LNCAP (cell line): Measurements from ENCODE around the gene FCGR2B.

Source experiments
- TF ChIP-seq, protein P1 (sequence below): fragments of 450-650 bp; IDR thresholded peaks from 2 replicates; pipeline ENCODE4 v1.5.1; 2017; ENCODE audit warnings: mild to moderate bottlenecking

Gene FCGR2B

DNA sequence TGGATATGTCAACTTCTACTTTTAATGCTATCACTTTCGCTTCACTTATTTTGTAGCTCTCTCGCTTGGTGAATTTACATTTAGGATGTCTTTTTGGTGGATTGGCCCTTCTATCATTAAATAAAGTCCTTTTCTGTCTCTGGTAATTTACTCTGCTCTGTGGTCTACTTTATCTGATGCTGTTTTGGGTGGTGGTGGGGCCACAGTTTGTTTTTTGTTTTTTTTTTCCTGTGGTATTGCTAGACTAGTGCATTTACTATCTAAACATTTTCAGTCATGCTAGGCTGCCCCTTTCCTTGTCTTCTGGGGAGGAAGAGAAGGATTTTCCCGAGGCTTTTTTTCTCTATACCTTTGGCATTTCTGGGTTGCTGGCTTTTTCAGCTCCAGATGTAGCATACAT is 26.0 kb downstream of the FCGR2B start:
- TF ChIP-seq, protein P1, sequence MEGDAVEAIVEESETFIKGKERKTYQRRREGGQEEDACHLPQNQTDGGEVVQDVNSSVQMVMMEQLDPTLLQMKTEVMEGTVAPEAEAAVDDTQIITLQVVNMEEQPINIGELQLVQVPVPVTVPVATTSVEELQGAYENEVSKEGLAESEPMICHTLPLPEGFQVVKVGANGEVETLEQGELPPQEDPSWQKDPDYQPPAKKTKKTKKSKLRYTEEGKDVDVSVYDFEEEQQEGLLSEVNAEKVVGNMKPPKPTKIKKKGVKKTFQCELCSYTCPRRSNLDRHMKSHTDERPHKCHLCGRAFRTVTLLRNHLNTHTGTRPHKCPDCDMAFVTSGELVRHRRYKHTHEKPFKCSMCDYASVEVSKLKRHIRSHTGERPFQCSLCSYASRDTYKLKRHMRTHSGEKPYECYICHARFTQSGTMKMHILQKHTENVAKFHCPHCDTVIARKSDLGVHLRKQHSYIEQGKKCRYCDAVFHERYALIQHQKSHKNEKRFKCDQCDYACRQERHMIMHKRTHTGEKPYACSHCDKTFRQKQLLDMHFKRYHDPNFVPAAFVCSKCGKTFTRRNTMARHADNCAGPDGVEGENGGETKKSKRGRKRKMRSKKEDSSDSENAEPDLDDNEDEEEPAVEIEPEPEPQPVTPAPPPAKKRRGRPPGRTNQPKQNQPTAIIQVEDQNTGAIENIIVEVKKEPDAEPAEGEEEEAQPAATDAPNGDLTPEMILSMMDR = no peak

DNA sequence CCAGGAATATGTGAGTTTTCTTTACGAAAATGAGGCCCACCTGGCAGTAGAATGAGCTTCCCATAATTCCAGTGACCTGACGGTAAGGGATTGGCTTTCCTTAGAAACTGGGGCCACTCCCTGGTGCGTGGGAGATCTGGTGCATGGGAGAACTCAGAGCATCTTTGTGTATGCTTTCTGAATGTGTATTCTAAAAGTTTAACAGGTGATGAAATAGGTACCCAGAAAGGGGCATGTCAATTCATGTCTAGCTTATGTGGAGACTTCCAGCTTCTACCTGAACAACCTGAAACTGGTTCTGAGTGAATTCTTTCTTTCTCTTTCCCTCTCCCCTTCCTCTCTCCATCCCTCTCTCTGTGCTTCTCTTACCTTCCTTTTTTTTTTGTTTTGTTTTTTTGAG is 28.9 kb downstream of the FCGR2B start:
- TF ChIP-seq, protein P1 = no peak

DNA sequence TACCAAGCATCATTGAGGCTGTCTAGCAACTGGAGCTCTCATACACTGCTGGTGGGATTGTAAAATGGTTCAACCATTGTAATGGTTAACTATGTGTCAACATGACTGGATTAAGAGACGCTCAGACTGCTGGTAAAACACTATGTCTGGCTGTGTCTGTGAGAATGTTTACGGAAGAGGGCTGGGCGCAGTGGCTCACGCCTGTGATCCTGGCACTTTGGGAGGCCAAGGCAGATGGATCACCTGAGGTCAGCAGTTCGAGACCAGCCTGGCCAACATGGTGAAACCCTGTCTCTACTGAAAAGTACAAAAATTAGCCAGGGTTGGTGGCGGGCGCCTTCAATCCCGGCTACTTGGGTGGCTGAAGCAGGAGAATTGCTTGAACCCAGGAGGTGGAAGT is 39.3 kb downstream of the FCGR2B start:
- TF ChIP-seq, protein P1 = no peak

DNA sequence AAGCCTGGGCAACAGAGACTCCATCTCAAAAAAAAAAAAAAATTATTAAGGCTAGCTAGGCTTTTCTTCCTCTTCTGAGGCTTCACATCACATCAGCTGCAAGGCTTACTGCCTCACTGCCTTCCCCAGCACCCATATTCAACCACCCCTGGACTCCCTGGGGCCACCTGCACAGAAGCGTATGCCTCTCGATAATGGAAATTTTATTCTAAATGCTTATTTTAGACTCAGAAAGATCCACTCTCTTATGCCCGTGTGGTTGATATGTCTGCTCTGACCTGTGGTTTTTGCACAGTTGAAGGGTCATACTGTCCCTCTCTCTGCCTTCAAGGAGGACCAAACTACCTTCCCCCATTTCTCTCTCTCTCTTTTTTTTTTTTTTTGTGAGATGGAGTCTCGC is 42.6 kb downstream of the FCGR2B start:
- TF ChIP-seq, protein P1 = no peak

DNA sequence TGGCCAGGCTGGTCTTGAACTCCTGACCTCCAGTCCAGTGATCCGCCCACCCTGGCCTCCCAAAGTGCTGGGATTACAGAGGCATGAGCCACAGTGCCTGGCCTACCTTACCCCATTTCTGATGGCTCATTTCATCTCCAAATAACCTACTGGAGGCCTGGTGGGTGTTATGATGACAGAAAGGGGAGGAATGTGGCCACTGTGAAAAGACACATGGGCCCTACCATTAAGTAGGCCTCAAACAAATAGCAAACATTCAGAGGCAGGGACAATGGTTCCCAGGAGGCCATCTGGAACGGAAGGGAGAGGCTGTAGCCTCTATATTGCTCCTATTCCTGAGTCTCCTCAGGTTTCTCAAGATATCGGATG is 43.2 kb downstream of the FCGR2B start:
- TF ChIP-seq, protein P1 = no peak

DNA sequence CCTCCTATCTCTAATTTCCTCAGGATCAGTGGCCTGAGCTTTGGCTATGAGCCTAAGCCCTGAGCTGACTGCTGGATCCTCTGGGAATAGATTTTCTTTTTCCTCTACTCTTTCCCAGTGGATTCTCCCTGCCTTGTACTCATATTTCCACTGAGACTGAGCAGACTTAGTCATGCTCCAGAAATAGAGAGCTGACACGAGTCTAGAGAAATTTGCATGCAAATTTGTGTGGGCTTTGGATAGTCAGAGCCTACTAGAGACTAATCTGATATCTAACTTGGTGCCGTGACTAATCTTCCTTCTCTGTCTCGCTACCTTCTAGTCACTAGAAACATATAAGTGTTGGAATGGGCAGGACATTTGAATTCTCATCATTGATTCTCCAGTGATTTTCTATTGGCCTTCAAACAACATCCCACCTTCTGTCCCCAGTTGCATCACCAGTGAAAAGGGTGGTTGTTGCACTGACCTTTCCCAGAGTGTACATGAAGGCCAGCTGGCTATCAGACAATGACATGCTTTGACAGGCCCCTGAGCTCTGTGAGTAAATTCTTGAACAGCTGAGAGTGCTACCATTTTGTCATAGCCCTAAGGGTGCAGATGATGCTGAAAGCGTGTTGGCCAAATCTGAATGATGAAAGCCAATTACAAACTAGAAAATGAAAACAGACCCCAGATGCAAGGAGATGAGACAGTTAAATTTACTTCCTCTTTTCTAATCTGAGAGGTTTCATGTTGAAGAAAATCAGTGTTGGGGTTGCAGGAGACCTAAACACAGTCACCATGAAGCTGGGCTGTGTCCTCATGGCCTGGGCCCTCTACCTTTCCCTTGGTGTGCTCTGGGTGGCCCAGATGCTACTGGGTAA is 43.8 kb downstream of the FCGR2B start, which contains the start of gene FCRLA:
TSS of gene FCRLA (plus strand) at position 748 of the 866 bp plus-strand sequence. CDS start at position 784, 36 bp downstream.
- TF ChIP-seq, protein P1 = no peak

DNA sequence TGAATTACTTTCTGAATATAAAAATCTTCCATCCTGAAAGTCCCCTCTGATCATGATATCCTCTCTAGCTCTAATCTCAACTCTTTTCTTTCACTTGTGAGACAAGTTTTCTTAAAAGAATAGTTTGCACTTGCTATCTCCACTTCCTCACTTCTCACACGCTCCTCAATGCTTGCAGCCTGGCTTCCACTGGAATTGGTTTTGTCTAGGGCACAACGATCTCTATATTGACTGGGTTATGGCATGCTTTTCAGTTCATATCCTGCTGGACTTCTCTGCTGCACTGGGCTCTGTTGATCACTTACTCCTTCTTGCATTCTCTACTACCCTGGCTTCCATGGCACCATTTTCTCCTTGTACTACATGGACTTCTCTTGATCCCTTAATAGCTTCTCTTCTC is 44.6 kb downstream of the FCGR2B start:
- TF ChIP-seq, protein P1 = no peak
